Cerebellar nuclear complex (tissue), 1 donor: ENCODE measurements around the gene ABL1.

Experiments used
- DNase-seq, 2 experiments: peaks; one replicate each; lab custom pipeline; 2025; lab: John Stamatoyannopoulos, UW

ABL1 gene

GRCh38 chr9:130872093-130872492 lies 37.0 kb downstream of the ABL1 start:
- no peak for DNase-seq

GRCh38 chr9:130872508-130872907 lies 37.5 kb downstream of the ABL1 start:
- DNase-seq: no peak

GRCh38 chr9:130872912-130873503 lies 38.0 kb downstream of the ABL1 start:
- peak in 1 of 2 experiments; percentile 20 for DNase-seq

- DNase-seq: no peak
These were observed 38.9 kb downstream of the ABL1 start for GRCh38 chr9:130873966-130874365.

- no peak for DNase-seq
These were observed 39.7 kb downstream of the ABL1 start for GRCh38 chr9:130874783-130875182.

GRCh38 chr9:130877300-130877699 lies 42.2 kb downstream of the ABL1 start:
- DNase-seq: no peak

- DNase-seq: no peak
These were observed 43.2 kb downstream of the ABL1 start for GRCh38 chr9:130878295-130878694.

GRCh38 chr9:130879863-130880411 lies 44.9 kb downstream of the ABL1 start:
- DNase-seq: no peak

GRCh38 chr9:130880599-130881220 lies 45.7 kb downstream of the ABL1 start:
- DNase-seq: no peak

GRCh38 chr9:130881516-130881915 lies 46.5 kb downstream of the ABL1 start:
- no peak for DNase-seq

GRCh38 chr9:130882696-130883225 lies 47.7 kb downstream of the ABL1 start:
- DNase-seq: no peak

GRCh38 chr9:130883479-130883878 lies 48.4 kb downstream of the ABL1 start:
- DNase-seq: no peak

- DNase-seq: no peak
These were observed 49.1 kb downstream of the ABL1 start for GRCh38 chr9:130884111-130884531.

GRCh38 chr9:130884542-130885483 lies 49.8 kb downstream of the ABL1 start:
- DNase-seq: no peak

- no peak for DNase-seq
These were observed 50.7 kb downstream of the ABL1 start for GRCh38 chr9:130885484-130886375.

GRCh38 chr9:130886981-130887380 lies 51.9 kb downstream of the ABL1 start:
- no peak for DNase-seq

- DNase-seq: no peak
These were observed 52.6 kb downstream of the ABL1 start for GRCh38 chr9:130887494-130888144.

- no peak for DNase-seq
These were observed 53.3 kb downstream of the ABL1 start for GRCh38 chr9:130888146-130888885.

GRCh38 chr9:130890124-130890523 lies 55.1 kb downstream of the ABL1 start:
- no peak for DNase-seq
